PC-3 (cell line): ENCODE measurements around the gene GABRB3.

Experiments used
- CTCF ChIP-seq: fragments of 300-600 bp; sonication (generic); conservative IDR thresholded peaks from 2 replicates; pipeline ENCODE4 v1.5.1; 2017; ENCODE audit warnings: antibody characterized with exemption, low read depth, mild to moderate bottlenecking, low read length
- EZH2 ChIP-seq: fragments of 300-600 bp; sonication (generic); IDR thresholded peaks from one replicate; pipeline ENCODE4 v1.6.1; 2017; ENCODE audit warnings: antibody characterized with exemption, mild to moderate bottlenecking, low read length; ENCODE audit not compliant: unreplicated experiment
- EZH2phosphoT487 ChIP-seq: fragments of 300-600 bp; sonication (generic); IDR thresholded peaks from 2 replicates; pipeline ENCODE4 v1.6.1; 2018; ENCODE audit warnings: mild to moderate bottlenecking, antibody characterized with exemption, low read length, borderline replicate concordance

- TF ChIP-seq EZH2phosphoT487 (no peak), CTCF (no peak), EZH2 (no peak)
These were observed 33.9 kb downstream of the GABRB3 start for GRCh38 chr15:26738996-26739395.
